ENCODE data around the gene CNTNAP2.

Gene CNTNAP2

DNA sequence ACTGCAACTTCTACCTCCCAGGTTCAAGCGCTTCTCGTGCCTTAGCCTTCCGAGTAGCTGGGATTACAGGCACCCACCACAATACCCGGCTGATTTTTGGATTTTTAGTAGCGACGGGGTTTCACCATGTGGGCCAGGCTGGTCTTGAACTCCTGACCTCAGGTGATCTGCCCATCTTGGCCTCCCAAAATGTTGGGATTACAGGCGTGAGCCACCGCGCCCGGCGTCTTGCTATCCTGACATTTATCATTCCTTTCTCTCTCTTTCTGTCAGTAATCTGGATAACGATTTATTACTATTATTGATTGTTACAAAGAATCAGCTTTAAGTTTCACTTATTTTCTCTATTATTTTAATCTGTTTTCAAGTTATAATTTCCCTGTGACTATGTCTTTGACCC is 548.4 kb downstream of the CNTNAP2 start:
- no peak for DNase-seq (ENCODE audit: low read depth, low spot score)

DNA sequence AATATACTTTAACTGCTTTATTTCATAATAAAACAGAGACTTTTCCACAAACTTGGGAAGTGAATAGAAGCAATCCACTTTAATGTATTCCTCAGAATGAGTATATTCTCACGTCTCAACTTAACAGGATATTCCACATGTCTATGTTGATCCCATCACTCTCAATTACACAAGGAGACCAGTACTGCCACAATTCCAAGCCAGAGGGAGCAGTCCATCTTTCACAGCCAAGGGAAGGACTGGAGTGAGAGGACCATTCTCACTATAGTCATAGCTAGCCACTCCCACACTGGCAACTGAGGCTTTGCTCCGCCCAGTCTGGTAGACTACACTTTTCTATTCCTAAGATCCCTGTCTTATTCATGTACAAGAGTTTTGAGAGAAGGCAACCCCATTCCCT is 553.9 kb downstream of the CNTNAP2 start:
- no peak for DNase-seq (ENCODE audit: low read depth, low spot score)

DNA sequence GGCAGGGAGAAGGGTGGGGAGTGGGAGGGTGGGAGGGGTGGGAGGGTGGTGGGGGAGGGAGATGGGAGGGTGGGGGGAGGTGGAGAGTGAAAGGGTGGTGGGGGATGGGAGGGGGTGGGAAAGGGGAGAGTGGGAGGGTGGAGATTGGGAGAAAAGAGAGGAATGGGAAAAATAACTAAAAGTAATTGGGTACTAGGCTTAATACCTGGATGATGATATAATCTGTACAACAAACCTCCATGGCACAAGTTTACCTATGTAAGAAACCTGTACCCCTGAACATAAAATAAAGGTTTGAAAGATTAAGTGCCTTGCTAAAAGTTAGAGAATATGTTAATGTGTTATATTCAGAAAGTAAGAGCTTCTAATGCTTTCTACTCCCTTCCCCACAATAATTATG is 564.9 kb downstream of the CNTNAP2 start:
- DNase-seq (ENCODE audit: low read depth, low spot score) = no peak

DNA sequence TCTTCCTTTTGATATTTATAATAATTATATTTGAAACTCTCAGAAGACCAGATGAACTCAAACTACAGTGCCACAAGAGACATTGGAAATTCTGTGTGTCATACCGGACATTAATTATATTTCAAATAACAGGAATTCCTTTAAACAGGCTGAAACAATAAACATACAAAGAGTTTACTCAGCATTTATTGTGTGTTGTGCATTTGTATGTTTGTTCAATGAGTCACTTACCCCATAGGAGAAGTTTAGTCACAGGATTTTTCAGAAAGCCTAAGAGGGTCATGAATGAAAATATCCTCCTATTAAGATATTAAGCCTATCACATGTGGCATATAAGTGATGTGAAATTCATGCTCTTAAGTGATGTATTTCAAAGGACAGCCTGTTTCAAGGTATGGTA is 566.8 kb downstream of the CNTNAP2 start:
- no peak for DNase-seq (ENCODE audit: low read depth, low spot score)

DNA sequence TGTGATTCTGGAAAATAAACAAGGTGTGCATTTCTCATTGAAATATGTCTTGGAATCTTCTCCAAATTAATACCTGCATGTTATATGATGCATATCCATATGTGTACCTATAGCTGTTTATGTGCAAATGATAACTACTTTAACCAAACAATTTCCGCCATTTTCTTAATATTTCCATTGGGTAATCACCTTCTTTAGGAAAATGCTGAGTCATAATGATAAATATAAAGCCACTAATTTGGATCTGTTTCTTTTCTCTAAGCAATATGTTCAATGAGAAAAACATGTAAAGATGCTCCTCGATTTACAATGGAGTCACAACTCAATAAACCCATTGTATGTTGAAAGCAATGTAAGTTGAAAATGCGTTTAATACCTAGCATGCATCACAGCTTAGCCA is 574.4 kb downstream of the CNTNAP2 start:
- no peak for DNase-seq (ENCODE audit: low read depth, low spot score)

DNA sequence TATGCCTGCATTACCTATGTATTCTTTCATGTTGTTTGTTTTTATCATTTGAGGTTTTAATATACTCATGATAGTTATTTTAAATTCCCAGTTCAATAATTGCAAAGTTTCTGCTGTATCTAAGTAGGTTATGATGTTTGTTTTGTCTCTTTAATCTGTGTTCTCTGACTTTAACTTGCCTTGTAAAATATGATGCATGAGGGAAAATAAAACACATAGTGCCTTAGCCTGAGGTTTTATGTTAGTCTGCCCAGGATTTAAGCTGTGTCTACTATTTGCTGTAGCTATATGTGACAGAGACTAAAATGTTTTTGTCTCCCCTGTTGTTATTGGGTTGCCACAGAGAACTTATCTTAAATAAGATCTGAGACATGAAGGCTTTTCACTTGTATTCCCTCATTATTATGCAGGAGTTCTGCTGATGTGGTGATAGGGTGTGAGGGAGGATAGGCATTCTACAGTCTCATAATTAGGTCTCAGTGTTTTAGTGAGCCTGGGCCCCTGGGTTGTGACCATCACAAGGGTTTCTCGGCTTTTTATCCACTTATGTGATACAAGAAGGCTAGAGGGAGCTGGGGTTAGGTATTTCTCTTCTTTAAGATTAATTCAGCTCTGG is 582.5 kb downstream of the CNTNAP2 start:
- no peak for DNase-seq (ENCODE audit: low read depth, low spot score)

DNA sequence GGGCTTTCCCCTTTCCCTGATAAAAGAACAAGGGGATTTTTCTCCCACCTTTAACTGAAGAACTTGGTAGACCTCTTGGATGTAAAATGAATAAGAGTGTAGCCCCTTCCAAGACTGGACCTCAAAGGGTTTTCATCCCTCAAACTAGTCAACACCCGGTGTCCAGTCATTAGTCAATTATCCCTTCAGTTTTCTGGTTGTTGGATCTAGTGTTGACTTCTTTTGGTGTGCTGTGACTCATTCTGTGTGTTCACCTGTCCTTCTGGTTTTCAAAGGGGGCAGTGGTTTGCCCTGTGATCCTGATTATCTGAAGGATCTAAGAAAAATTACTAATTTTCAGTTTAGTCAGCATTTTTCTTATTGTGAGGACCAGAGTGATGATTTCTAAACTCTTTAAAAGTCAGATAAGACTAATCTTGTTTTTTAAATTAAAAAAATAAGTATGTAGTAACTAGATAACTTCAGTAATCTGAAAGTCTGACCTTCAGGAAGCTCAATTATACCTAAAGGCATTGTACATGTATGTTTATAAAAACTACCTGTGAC is 583.5 kb downstream of the CNTNAP2 start:
- DNase-seq (ENCODE audit: low read depth, low spot score) = no peak

DNA sequence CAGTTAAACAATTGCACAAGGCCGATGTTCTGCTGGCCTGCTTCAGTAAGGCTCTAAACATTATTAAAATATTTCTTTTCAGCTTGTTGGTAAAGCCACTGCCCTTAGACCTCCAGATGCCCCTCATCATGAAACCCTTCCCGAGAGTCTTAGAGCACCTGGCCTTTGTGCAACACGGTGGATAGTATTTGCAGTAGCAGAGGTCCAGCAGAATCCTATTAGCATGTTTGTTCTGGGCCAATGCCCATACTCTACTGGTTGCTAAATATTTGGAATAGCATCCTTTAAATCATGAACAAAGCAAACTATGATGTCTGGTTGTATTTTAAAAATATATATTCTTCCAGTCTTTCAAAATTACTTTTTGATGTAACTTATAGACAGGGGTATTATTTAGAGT is 584.6 kb downstream of the CNTNAP2 start:
- no peak for DNase-seq (ENCODE audit: low read depth, low spot score)

DNA sequence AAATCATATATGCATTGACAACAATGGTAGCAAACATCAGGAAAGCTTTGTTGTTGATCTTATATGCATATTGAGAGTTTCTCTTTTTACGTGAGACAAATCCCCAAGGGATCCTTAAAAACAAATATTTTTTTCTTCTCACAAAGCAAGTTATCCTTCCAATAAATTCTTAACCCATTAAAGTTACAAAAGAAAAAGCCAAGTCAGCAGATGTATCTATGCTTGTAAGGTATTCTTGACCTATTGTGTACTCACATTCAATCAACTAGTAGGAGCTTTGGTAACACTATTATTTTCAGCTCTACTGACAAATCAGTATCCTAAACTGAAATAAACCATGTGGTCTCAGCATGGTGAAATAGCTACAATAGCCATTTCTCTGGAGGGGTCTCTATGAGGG is 586.3 kb downstream of the CNTNAP2 start:
- DNase-seq (ENCODE audit: low read depth, low spot score) = no peak

DNA sequence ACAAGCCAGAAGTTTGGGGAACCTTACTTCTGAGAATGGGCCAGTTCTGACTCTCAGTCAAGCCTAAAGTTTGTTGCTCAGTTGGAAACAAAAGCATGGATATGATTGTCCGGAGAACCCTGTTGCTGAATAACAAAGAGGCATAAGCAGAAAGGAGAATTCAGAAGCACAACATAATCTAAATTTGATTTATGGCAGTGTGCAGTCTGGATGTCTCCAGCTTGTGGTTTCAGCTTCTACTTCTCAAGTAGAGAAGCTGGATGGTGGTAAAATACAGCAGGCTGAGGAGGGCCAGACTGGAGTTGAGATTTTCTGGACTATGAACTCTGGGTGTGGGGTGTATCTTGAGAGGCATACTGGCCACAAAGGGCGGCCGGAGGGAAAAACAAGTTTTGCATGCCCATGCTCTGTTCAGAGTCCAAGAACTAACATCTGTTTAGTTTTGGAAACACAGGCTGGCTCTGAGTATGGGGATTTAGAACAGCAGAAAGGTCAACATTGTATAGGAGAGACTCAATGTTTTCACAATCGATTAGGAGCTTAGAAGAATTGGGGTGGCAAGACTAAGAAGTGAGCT is 592.9 kb downstream of the CNTNAP2 start:
- DNase-seq (ENCODE audit: low read depth, low spot score) = no peak

DNA sequence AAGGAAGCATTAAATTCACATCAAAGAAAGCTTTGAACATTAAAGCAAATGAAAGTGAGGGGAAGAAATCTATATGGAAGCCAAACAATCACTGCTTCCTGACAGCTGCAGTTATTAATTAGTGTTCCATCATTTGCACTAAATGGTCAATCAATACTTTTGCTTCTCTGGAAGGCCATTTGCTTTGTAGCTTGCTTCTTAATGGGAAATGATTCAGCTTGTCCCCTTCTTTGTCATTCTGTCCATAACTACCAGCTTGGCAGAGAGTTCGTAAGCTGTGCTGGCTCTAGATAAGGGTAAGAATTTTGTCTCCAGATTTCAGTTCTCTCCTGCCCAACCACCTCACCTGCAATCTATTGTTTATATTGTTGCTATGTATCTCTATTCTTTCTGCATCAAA is 596.6 kb downstream of the CNTNAP2 start:
- DNase-seq (ENCODE audit: low read depth, low spot score) = no peak

DNA sequence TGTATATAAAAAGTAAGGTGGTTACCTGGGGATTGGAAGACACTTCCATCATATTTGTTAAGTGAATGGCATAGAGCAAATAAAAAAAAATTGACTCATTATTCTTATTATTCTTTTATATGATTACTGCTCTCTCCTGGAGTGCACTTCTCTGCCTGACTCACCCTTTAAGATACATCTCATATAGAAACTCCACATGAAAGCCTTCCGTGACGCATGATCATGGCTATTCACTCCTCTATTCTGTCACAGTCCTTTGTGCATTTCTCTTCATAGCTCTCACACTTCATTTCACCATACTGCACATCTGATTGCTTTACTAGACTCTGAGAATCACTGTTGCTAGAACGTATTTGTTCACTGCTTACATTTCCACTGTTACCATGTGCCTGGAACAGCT is 597.3 kb downstream of the CNTNAP2 start:
- DNase-seq (ENCODE audit: low read depth, low spot score) = no peak

DNA sequence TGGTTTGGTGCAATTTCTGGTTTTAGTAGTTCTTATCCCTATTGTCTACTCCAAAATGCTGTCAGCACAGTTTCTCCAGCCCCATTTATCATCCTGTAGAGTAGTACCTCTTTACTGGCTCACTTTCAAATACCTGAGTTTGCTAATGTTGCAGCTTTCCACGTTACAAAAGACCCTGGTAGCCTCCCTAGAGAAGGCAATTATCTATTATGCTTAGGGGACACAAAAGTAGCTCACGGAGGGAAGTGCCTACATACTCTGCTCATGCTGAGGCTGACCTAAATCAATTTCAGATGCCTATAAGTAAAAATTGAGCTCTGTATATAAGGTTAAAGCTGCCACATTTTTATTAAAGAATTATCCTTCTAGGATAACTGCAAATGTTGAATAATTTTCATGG is 603.6 kb downstream of the CNTNAP2 start:
- DNase-seq (ENCODE audit: low read depth, low spot score) = no peak

DNA sequence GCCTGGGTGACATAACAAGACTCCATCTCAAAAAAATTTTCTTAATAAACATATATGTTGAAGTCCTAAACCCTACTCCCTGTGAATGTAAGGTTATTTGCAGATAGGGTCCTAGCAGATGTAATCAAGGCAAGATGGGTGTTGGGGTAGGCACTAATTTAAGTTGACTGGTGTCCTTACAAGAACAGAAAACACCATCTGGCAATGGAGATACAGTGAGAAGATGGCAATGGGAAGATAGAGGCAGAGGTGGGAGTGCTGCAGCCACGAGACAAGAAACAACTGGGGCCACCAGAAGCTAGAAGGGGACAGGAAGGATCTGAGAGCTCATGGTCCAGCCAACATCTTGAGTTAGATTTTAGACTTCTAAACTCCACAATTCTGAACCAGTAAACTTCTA is 606.4 kb downstream of the CNTNAP2 start:
- no peak for DNase-seq (ENCODE audit: low read depth, low spot score)

DNA sequence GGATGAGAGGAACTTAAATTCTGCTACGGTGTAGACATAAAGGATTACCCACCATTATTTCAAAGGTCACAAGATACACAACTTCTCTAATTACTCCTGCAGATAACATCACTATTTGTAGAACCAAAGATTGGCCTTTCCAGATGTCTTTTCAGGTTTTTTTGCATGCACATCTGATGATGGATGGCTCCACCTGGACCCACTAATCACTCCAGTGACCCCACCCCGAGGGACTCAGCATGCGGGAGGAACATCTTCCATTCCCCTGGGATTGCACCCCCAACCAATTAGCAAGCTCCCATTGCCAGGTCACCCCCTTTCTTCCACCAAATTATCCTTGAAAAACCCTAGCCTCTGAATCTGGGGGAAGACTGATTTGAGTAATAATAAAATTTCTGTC is 608.9 kb downstream of the CNTNAP2 start:
- DNase-seq (ENCODE audit: low read depth, low spot score) = no peak

DNA sequence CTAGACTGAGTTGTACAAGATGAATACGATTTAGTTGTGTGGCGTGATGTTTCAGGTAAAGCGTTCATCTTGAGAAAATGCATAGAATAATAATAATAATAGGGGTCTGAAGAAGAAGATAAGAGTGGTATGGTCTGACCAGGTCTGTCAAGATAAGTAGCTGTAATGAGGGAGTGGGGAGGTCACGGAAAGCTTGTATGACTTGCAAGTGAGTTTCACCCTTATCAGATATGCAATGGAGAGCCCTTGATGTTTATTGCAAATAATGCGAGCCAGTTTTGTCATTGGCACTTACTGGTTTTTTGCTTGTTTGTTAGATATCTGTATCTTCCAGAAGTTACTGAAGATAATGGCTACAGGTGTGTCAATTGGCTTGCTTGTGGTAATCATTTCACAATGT is 611.5 kb downstream of the CNTNAP2 start:
- DNase-seq (ENCODE audit: low read depth, low spot score) = no peak

DNA sequence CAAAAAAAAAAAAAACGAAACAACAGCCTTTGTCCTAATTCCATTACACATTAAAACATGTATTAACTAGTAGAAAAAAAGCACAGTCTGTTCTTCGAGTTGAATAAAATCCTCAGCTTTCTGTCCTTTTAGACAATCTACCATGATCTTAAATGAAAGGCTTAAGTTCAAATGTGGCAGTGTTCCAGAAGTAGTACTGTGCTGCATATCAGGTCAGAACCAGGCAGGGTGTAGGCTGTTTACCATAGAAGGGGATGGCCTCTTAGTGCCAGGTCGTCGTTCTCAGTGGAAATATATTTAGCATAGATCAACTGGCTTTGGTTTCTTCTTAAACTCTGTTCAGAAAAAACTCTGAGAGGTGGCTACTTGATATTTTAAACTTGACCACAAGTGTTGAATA is 612.0 kb downstream of the CNTNAP2 start:
- DNase-seq (ENCODE audit: low read depth, low spot score) = no peak

DNA sequence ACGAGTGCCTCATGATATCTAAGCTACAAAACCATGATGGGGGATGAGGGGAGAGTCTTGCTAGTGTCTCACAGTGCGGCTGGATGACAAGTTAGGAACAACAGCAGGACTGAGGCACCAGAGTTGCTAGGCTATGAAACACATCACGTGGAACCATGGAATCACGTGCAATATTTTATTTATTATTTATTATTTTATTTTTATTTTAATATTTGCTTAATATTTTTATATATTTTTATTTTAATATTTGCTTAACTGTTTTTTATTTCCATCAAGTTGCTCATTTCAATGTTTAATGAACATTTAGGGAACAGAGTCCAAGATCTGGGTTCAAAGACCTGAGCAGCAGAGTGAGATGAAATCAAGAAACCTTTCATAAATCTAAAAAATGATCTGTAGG is 614.6 kb downstream of the CNTNAP2 start:
- no peak for DNase-seq (ENCODE audit: low read depth, low spot score)

DNA sequence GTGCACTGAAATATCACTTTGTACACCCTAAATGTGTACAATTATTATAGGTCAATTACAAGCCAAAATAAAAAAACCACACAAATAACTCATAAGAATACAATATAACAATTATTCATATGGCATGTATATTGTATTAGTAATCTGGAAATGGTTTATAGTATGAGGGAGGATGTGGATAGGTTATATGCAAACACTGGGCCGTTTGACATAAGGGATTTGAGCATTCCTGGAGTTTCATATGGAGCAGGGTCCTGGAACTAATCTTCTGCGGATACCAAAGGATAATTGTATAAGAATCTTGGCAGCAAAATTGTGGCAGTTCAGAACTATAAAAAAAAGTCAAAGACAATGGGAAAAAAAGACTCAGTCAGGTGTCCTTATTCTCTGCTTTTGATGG is 619.4 kb downstream of the CNTNAP2 start:
- DNase-seq (ENCODE audit: low read depth, low spot score) = no peak

DNA sequence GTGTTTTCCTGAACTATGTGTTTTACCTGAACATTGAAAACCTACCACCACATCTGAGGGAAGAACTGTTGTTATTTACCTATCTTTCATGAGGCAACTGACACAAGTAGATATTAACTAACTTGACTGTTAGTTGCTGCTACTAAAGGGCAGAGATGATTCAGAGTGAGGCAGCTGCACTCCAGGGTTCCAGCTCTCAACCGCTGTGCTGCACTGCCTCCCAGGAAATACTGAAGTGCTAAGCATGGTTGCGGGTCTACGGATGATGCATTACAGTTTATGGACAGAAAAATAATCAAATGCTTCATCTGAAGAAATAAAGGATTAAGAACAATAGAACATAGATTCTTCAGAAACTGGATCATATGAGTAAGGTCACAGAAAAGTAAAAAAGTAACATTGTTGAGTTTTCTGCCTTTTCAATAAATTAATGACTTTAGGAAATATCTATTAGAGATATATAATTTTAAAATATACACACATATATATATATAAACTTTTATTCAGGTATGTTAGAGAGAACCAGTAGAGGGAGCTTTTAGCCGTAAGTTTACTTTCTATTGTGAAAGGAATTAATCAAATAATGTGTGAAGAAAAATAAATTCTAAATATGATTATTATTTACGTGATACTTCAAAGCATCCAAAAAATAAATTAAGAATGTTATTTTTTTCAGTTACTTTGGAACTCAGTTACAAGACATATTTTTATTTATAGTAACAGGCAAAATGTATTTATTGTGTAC is 620.0 kb downstream of the CNTNAP2 start:
- DNase-seq (ENCODE audit: low read depth, low spot score) = no peak

DNA sequence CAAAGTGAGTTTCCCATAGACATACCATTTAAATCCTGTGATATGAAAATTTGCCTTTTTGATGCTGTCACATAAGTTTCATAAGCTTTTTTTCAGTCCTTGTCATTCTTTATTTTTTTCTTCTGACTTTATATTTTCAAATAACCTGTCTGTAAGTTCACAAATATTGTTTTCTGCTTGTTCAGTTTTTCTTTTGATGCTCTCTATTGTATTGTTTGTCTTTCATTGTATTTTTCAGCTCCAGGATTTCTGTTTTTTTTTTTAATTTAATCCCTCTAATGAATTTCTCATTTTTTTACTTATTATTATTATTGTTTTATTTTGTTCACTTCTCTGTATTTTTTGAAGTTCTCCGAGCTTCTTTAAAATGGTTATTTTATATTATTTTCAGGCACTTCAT is 623.4 kb downstream of the CNTNAP2 start:
- no peak for DNase-seq (ENCODE audit: low read depth, low spot score)

DNA sequence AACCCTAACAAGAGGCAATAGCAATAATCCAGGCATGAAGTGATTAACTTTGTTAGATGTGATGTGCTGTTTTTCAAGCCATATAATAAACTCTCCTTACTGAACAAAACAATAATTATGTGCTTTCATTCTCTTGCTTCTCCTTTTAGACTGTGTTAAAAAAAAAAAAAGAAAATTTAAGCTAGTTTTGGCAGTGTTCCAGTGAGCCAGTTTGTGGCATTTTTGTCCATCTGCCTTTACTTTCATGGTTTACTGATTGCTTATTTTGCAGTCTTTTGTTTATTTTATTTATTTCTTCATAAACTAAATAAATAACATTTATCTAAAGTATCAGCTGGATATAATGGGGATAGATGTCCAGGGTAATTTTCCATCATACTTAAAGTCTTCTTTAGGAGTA is 625.3 kb downstream of the CNTNAP2 start:
- DNase-seq (ENCODE audit: low read depth, low spot score) = no peak

DNA sequence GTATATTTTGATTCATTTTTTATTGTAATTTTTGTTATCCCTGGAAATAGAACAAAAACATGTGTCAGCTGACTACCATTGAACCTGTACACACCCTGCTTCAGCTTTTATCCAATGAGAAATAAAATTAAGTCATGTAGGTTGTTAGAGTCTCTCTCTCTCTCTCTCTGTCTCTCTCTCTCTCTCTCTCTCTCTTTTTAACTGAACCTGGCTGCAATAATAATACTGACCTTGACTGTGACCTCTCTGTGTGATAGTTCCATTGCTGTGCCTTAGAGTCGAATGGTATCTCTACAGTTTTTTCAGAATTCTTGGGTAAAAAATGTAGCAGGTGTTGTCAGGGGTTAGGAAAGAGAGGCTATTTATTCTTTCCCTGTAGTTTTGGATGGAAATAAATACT is 637.8 kb downstream of the CNTNAP2 start:
- no peak for DNase-seq (ENCODE audit: low read depth, low spot score)

Measured in activated CD4-positive, CD25-positive, alpha-beta regulatory T cell treated with anti-CD3 and anti-CD28 coated beads, Interleukin-2, amount 50 U/mL, for 16 hours (primary cell).